ENCODE data around the gene NRXN3. TPM values are rescaled to one million over a fixed set of nuclear protein-coding genes. Genes with fewer than 3 reads are reported as not detected.

Gene NRXN3
- total and polyA plus RNA-seq, 11 donors = 0.19 to 2.2 (median 1.1) TPM

- Histone ChIP-seq H3K36me3 (no peaks in the 10 kb centered on the region), H3K27me3 (no peaks in the 10 kb centered on the region), H3K27ac (no peak overlapping the region), H3K9me3 (no peaks in the 10 kb centered on the region), H3K4me1 (no peaks in the 10 kb centered on the region), H3K4me3 (no peak overlapping the region)
- ATAC-seq (no peak), DNase-seq (no peak)
- intact Hi-C loops (cut with DNase I) = no loop called here
- no peak for TF ChIP-seq CTCF (IDR thresholded peaks at IDR 0.05)
- TF ChIP-seq POLR2A (IDR thresholded peaks at IDR 0.05) = no peak
- 70 to 86% (median 81%) methylated on average over 1 of the region's 1 CpG for WGBS, 4 donors
Observed at GRCh38 chr14:79548836-79549235, 1378.7 kb downstream of the NRXN3 start.

GRCh38 chr14:79549515-79549914, 1379.3 kb downstream of the NRXN3 start:
- H3K36me3 ChIP-seq = no peaks in the 10 kb centered on the region
- H3K4me3 ChIP-seq = no peak overlapping the region
- no peaks in the 10 kb centered on the region for H3K4me1 ChIP-seq
- no peaks in the 10 kb centered on the region for H3K9me3 ChIP-seq
- H3K27me3 ChIP-seq = no peaks in the 10 kb centered on the region
- peak in 1 of 4 donors; percentile 70 for ATAC-seq
- no peak overlapping the region for H3K27ac ChIP-seq
- peak in 1 of 5 donors; percentile 44 for DNase-seq
- WGBS, 4 donors = 77 to 86% (median 85%) methylated on average over 5 of the region's 5 CpGs
- intact Hi-C loops (cut with DNase I) = no loop called here
- TF ChIP-seq CTCF (IDR thresholded peaks at IDR 0.05) (no peak), POLR2A (IDR thresholded peaks at IDR 0.05) (no peak)

GRCh38 chr14:79551523-79551922, 1381.3 kb downstream of the NRXN3 start:
- ATAC-seq (no peak), DNase-seq (no peak)
- H3K36me3 ChIP-seq = no peaks in the 10 kb centered on the region
- H3K27me3 ChIP-seq = no peaks in the 10 kb centered on the region
- no peak overlapping the region for H3K4me3 ChIP-seq
- 63 to 78% (median 74%) methylated on average over 4 of the region's 4 CpGs for WGBS, 4 donors
- intact Hi-C loops (cut with DNase I) = no loop called here
- no peaks in the 10 kb centered on the region for H3K9me3 ChIP-seq
- H3K4me1 ChIP-seq = no peaks in the 10 kb centered on the region
- H3K27ac ChIP-seq = no peak overlapping the region
- TF ChIP-seq POLR2A (IDR thresholded peaks at IDR 0.05) (no peak), CTCF (IDR thresholded peaks at IDR 0.05) (no peak)

- no peaks in the 10 kb centered on the region for H3K27me3 ChIP-seq
- H3K27ac ChIP-seq = no peak overlapping the region
- TF ChIP-seq POLR2A (IDR thresholded peaks at IDR 0.05) (no peak), CTCF (IDR thresholded peaks at IDR 0.05) (no peak)
- DNase-seq (no peak), ATAC-seq (no peak)
- intact Hi-C loops (cut with DNase I) = no loop called here
- no peak overlapping the region for H3K4me3 ChIP-seq
- no peaks in the 10 kb centered on the region for H3K36me3 ChIP-seq
- no peaks in the 10 kb centered on the region for H3K4me1 ChIP-seq
- peaks cover 0 to 5% (median 0%) of the 10 kb centered on the region in 12 donors for H3K9me3 ChIP-seq
- 43 to 74% (median 49%) methylated on average over 1 of the region's 1 CpG for WGBS, 4 donors
Observed at GRCh38 chr14:79552778-79553177, 1382.6 kb downstream of the NRXN3 start.

Data from heart left ventricle (tissue), 16 donors.